ENCODE data around the gene WLS.

DNA sequence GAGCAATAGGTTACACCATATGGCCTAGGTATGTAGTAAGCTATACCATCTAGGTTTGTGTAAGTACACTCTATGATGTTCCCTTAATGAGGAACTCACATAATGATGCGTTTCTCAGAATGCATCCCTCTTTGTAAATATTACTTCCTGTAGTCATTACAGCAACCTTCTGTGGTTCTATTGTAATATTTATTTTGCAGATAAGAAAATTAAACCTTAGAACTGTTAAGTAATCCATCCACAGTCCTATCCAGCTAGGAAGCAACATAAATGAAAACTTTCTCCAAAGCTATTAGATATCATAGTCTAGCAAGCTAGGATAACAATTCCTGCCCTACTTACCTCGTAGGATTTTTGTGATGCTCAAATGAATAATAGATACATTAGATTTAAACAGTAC lies 88.7 kb downstream of the WLS start:
- TF ChIP-seq, protein P1, sequence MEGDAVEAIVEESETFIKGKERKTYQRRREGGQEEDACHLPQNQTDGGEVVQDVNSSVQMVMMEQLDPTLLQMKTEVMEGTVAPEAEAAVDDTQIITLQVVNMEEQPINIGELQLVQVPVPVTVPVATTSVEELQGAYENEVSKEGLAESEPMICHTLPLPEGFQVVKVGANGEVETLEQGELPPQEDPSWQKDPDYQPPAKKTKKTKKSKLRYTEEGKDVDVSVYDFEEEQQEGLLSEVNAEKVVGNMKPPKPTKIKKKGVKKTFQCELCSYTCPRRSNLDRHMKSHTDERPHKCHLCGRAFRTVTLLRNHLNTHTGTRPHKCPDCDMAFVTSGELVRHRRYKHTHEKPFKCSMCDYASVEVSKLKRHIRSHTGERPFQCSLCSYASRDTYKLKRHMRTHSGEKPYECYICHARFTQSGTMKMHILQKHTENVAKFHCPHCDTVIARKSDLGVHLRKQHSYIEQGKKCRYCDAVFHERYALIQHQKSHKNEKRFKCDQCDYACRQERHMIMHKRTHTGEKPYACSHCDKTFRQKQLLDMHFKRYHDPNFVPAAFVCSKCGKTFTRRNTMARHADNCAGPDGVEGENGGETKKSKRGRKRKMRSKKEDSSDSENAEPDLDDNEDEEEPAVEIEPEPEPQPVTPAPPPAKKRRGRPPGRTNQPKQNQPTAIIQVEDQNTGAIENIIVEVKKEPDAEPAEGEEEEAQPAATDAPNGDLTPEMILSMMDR (IDR thresholded peaks at IDR 0.05), result no peak
- TF ChIP-seq POLR2A (IDR thresholded peaks at IDR 0.05), result no peak

Data from lower leg skin (tissue), 3 donors.